ENCODE measurements around the gene CBLN1.

DNA sequence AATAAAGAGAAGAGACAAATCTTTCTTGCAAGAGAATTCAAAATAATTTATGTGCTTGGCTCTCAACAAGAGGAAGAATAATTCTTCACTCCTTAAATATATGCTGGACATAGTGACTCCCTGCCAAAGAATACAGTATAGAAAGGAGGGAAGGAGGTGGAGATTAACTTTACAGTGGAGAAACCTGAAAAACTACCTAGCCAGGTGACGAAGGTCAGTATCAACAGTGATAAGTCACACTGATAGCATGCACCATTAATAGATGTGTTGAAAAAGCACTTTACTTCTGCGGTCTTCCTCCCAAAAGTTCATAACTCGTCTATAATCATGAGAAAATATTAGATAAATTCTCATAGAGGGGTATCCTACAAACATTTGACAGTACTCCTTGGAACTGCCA is 21.4 kb downstream of the CBLN1 start:
- TF ChIP-seq MAX (CRISPR knock-in tag; IDR thresholded peaks at IDR 0.05) (no peak), CREB1 (CRISPR knock-in tag; IDR thresholded peaks at IDR 0.05) (no peak), JAZF1 (CRISPR knock-in tag; IDR thresholded peaks at IDR 0.05) (no peak), CTCF (IDR thresholded peaks at IDR 0.05) (no peak)
- TF ChIP-seq, protein P1, sequence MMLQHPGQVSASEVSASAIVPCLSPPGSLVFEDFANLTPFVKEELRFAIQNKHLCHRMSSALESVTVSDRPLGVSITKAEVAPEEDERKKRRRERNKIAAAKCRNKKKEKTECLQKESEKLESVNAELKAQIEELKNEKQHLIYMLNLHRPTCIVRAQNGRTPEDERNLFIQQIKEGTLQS (CRISPR knock-in tag; conservative IDR thresholded peaks at IDR 0.05): no peak

Data from WTC11 (cell line).